OCI-LY3 (cell line): ENCODE results near the gene PCED1B.

Experiments
- H2AFZ ChIP-seq: fragments of 200-600, 300-600 bp; shearing (Covaris generic); 2 replicates; pipeline ENCODE4 v1.6.0; 2014; ENCODE audit warnings: antibody characterized with exemption, low read depth, low read length
- H3K27ac ChIP-seq: fragments of 200-600, 300-600 bp; sonication (generic); 2 replicates; pipeline ENCODE4 v1.5.1; 2014; ENCODE audit warnings: mild to moderate bottlenecking, low read length, moderate library complexity, mixed read lengths
- H3K27me3 ChIP-seq: fragments of 200-600, 300-600 bp; sonication (generic); 2 replicates; pipeline ENCODE4 v1.6.1; 2014; ENCODE audit warnings: low read depth, low read length, mixed read lengths
- H3K36me3 ChIP-seq: fragments of 200-600, 300-600 bp; sonication (generic); replicated peaks from 2 replicates; pipeline ENCODE3; 2014; ENCODE audit warnings: low read depth, low read length, mixed read lengths
- H3K4me1 ChIP-seq: fragments of 300-600, 200-600 bp; sonication (generic); 2 replicates; pipeline ENCODE4 v1.6.1; 2014; ENCODE audit warnings: low read length, mixed read lengths
- H3K4me2 ChIP-seq: fragments of 200-600, 300-600 bp; sonication (generic); 2 replicates; pipeline ENCODE4 v1.6.1; 2014; ENCODE audit warnings: low read length, mixed read lengths
- H3K4me3 ChIP-seq: fragments of 300-600, 200-600 bp; sonication (generic); 2 replicates; pipeline ENCODE4 v1.5.1; 2014; ENCODE audit warnings: antibody characterized with exemption, mild to moderate bottlenecking, low read length, moderate library complexity
- H3K79me2 ChIP-seq: fragments of 300-600, 200-600 bp; shearing (Covaris generic); 2 replicates; pipeline ENCODE4 v1.6.1; 2014; ENCODE audit warnings: mild to moderate bottlenecking, low read length, mixed read lengths
- H3K9ac ChIP-seq: fragments of 300-600, 200-600 bp; shearing (Covaris generic); 2 replicates; pipeline ENCODE4 v1.6.0; 2014; ENCODE audit warnings: mild to moderate bottlenecking, low read length, moderate library complexity
- H3K9me3 ChIP-seq: fragments of 200-600, 300-600 bp; shearing (Covaris generic); 2 replicates; pipeline ENCODE4 v1.6.1; 2014; ENCODE audit warnings: low read length, mixed read lengths; ENCODE audit not compliant: insufficient read depth
- H4K20me1 ChIP-seq: fragments of 200-600, 300-600 bp; sonication (generic); 2 replicates; pipeline ENCODE4 v1.6.1; 2016; ENCODE audit warnings: low read length, mixed read lengths; ENCODE audit not compliant: insufficient read depth
- EZH2phosphoT487 ChIP-seq: fragments of 200-600 bp; shearing (Covaris generic); IDR thresholded peaks from 2 replicates; pipeline ENCODE4 v1.6.1; 2018; ENCODE audit warnings: antibody characterized with exemption, mixed run types, low read depth
- TF ChIP-seq, protein P1 (sequence below): fragments of 200-600, 300-600 bp; sonication (generic); IDR thresholded peaks from 2 replicates; pipeline ENCODE4 v1.5.1; 2014; ENCODE audit warnings: antibody characterized with exemption, low read length, low read depth

Gene PCED1B

DNA sequence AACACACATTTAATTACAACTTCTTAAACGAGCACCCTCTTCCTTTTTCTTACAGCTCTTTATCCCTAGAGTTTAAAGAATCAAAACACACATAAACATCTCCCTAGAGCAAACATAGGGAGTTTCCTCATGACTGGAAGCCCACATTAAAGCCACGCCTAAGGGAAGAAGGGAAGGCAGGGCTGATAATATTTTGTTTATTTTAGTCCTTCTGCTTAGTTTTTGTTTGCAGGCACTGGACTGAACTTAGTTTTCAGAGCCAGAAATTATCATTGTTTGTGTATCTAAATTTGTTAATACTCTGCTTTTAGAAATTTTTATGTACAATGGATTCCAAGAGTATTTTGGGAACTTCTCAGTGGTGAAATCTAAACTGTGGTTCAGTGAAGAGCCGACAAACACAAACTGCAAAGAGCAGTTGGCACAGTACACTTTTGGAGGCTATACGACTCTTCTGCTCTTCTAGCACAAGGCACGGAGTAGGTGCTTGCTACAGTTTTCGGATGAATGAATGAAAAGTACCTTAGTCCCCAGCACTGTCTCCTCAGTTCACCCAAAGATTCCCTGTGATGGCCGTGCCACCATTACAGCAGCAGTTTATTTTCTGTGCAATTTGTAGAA is 18.0 kb downstream of the PCED1B start:
- Histone ChIP-seq H3K27me3 (no peaks in the 10 kb centered on the region), H3K4me2 (no peak overlapping the region), H4K20me1 (no peaks in the 10 kb centered on the region), H2AFZ (no peak overlapping the region), H3K9me3 (no peaks in the 10 kb centered on the region), H3K9ac (no peak overlapping the region), H3K79me2 (no peaks in the 10 kb centered on the region), H3K27ac (no peak overlapping the region), H3K4me1 (no peaks in the 10 kb centered on the region), H3K4me3 (no peak overlapping the region), H3K36me3 (no peaks in the 10 kb centered on the region)
- TF ChIP-seq, protein P1, sequence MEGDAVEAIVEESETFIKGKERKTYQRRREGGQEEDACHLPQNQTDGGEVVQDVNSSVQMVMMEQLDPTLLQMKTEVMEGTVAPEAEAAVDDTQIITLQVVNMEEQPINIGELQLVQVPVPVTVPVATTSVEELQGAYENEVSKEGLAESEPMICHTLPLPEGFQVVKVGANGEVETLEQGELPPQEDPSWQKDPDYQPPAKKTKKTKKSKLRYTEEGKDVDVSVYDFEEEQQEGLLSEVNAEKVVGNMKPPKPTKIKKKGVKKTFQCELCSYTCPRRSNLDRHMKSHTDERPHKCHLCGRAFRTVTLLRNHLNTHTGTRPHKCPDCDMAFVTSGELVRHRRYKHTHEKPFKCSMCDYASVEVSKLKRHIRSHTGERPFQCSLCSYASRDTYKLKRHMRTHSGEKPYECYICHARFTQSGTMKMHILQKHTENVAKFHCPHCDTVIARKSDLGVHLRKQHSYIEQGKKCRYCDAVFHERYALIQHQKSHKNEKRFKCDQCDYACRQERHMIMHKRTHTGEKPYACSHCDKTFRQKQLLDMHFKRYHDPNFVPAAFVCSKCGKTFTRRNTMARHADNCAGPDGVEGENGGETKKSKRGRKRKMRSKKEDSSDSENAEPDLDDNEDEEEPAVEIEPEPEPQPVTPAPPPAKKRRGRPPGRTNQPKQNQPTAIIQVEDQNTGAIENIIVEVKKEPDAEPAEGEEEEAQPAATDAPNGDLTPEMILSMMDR, result no peak
- no peak for TF ChIP-seq EZH2phosphoT487

GRCh38 chr12:47098099-47098498 is 18.7 kb downstream of the PCED1B start:
- TF ChIP-seq, protein P1, result no peak
- no peak for TF ChIP-seq EZH2phosphoT487
- Histone ChIP-seq H3K27me3 (no peaks in the 10 kb centered on the region), H3K27ac (no peak overlapping the region), H4K20me1 (no peaks in the 10 kb centered on the region), H2AFZ (no peak overlapping the region), H3K4me3 (no peak overlapping the region), H3K9ac (no peak overlapping the region), H3K9me3 (no peaks in the 10 kb centered on the region), H3K36me3 (no peaks in the 10 kb centered on the region), H3K4me2 (no peak overlapping the region), H3K4me1 (no peaks in the 10 kb centered on the region), H3K79me2 (no peaks in the 10 kb centered on the region)

- H4K20me1 ChIP-seq, result no peaks in the 10 kb centered on the region
- H3K9me3 ChIP-seq, result no peaks in the 10 kb centered on the region
- no peaks in the 10 kb centered on the region for H3K36me3 ChIP-seq
- no peak overlapping the region for H3K4me3 ChIP-seq
- no peaks in the 10 kb centered on the region for H3K27me3 ChIP-seq
- no peak overlapping the region for H2AFZ ChIP-seq
- H3K27ac ChIP-seq, result no peak overlapping the region
- no peaks in the 10 kb centered on the region for H3K79me2 ChIP-seq
- no peak overlapping the region for H3K4me2 ChIP-seq
- TF ChIP-seq, protein P1, result no peak
- TF ChIP-seq EZH2phosphoT487, result no peak
- no peaks in the 10 kb centered on the region for H3K4me1 ChIP-seq
- H3K9ac ChIP-seq, result no peak overlapping the region
Measured at GRCh38 chr12:47099610-47100009, 20.2 kb downstream of the PCED1B start.

- H3K27ac ChIP-seq, result no peak overlapping the region
- no peaks in the 10 kb centered on the region for H3K36me3 ChIP-seq
- H3K9me3 ChIP-seq, result no peaks in the 10 kb centered on the region
- H4K20me1 ChIP-seq, result no peaks in the 10 kb centered on the region
- no peaks in the 10 kb centered on the region for H3K4me1 ChIP-seq
- no peaks in the 10 kb centered on the region for H3K79me2 ChIP-seq
- no peak overlapping the region for H3K9ac ChIP-seq
- no peak overlapping the region for H3K4me2 ChIP-seq
- no peak for TF ChIP-seq EZH2phosphoT487
- H2AFZ ChIP-seq, result no peak overlapping the region
- H3K4me3 ChIP-seq, result no peak overlapping the region
- H3K27me3 ChIP-seq, result no peaks in the 10 kb centered on the region
Measured at GRCh38 chr12:47100160-47100559, 20.7 kb downstream of the PCED1B start.
